NCI-H69 (cell line): ENCODE results near the gene AP4S1.
"Not testable (repeated sequence)": the region's sequence is repeated elsewhere in the genome, so short reads cannot be mapped to it uniquely, and the experiment has no call there.

ENCODE experiments used
- DNase-seq: peaks from one replicate; lab custom pipeline; 2025; lab: John Stamatoyannopoulos, UW

Gene AP4S1

GRCh38 chr14:31025367-31026076 lies at the start of gene AP4S1:
AP4S1 (plus strand) TSS chr14:31025649; CDS start chr14:31066197, 40,548 bp downstream.
- peak; percentile 75 for DNase-seq

GRCh38 chr14:30977752-30978151 lies 47.7 kb upstream of the AP4S1 start:
- DNase-seq = no peak

- peak; percentile 71 for DNase-seq
Observed at GRCh38 chr14:30980106-30980704, 45.2 kb upstream of the AP4S1 start.

GRCh38 chr14:30980980-30981379 lies 44.5 kb upstream of the AP4S1 start:
- no peak for DNase-seq

GRCh38 chr14:30982533-30982932 lies 42.9 kb upstream of the AP4S1 start:
- DNase-seq = no peak

- no peak for DNase-seq
Observed at GRCh38 chr14:30983858-30984257, 41.6 kb upstream of the AP4S1 start.

GRCh38 chr14:30985796-30986195 lies 39.7 kb upstream of the AP4S1 start:
- DNase-seq = no peak

- DNase-seq = no peak
Observed at GRCh38 chr14:30988509-30988908, 36.9 kb upstream of the AP4S1 start.

GRCh38 chr14:30990770-30991169 lies 34.7 kb upstream of the AP4S1 start:
- DNase-seq = no peak

GRCh38 chr14:30991408-30991807 lies 34.0 kb upstream of the AP4S1 start:
- DNase-seq = no peak

- DNase-seq = no peak
Observed at GRCh38 chr14:30993071-30993470, 32.4 kb upstream of the AP4S1 start.

- no peak for DNase-seq
Observed at GRCh38 chr14:30994681-30995620, 30.5 kb upstream of the AP4S1 start.

- DNase-seq = no peak
Observed at GRCh38 chr14:30995689-30996088, 29.8 kb upstream of the AP4S1 start.

- DNase-seq = no peak
Observed at GRCh38 chr14:30996892-30997659, 28.4 kb upstream of the AP4S1 start.

- no peak for DNase-seq
Observed at GRCh38 chr14:30998100-30998706, 27.2 kb upstream of the AP4S1 start.

GRCh38 chr14:30999038-30999773 lies 26.2 kb upstream of the AP4S1 start:
- no peak for DNase-seq

GRCh38 chr14:31000629-31001338 lies 24.7 kb upstream of the AP4S1 start:
- DNase-seq = no peak

GRCh38 chr14:31001339-31001658 lies 24.1 kb upstream of the AP4S1 start:
- DNase-seq = no peak

- DNase-seq = no peak
Observed at GRCh38 chr14:31003284-31003683, 22.2 kb upstream of the AP4S1 start.

- DNase-seq = not testable (repeated sequence)
Observed at GRCh38 chr14:31004007-31004406, 21.4 kb upstream of the AP4S1 start.
